CD14-positive monocyte (primary cell): ENCODE measurements around the gene RNF175. TPM values are rescaled to one million over a fixed set of nuclear protein-coding genes. Genes with fewer than 3 reads are reported as not detected.

Source experiments
- DNase-seq, 3 donors: peaks; one replicate each; pipeline ENCODE4 v3.0.0-alpha.2; 2011 to 2022
- H2AFZ ChIP-seq: 2 replicates; pipeline ENCODE4 v1.6.0; 2012; ENCODE audit warnings: mild to moderate bottlenecking, low read depth, low read length, inconsistent platforms; ENCODE audit not compliant: insufficient read depth, poor library complexity, severe bottlenecking
- H3K27ac ChIP-seq, 2 donors: 1 replicate in 1 of 2; 2 replicates in 1 of 2; pipeline ENCODE4 v1.5.1; 2012 to 2013; ENCODE audit warnings: low read length in 2 of 2, control low read depth in 1 of 2, inconsistent platforms in 1 of 2, low read depth in 1 of 2, mild to moderate bottlenecking in 1 of 2
- H3K27me3 ChIP-seq, 2 donors: one replicate each; pipeline versions ENCODE4 v1.6.0 to v1.6.1; 2011 to 2013; ENCODE audit warnings: low read length in 2 of 2; ENCODE audit not compliant: control insufficient read depth in 2 of 2, insufficient read depth in 2 of 2
- H3K36me3 ChIP-seq, 2 donors: replicated peaks in 1 of 2; 1 replicate in 1 of 2; 2 replicates in 1 of 2; pipeline versions ENCODE4 v1.5.1 to v1.6.1; 2012 to 2013; ENCODE audit warnings: low read length in 2 of 2, control low read depth in 1 of 2, inconsistent platforms in 1 of 2, mild to moderate bottlenecking in 1 of 2; ENCODE audit not compliant: insufficient read depth in 2 of 2, control insufficient read depth in 1 of 2
- H3K4me1 ChIP-seq, 2 donors: 1 replicate in 1 of 2; 2 replicates in 1 of 2; pipeline versions ENCODE4 v1.5.1 to v1.6.1; 2012 to 2013; ENCODE audit warnings: low read length in 2 of 2, control low read depth in 1 of 2, inconsistent platforms in 1 of 2, mild to moderate bottlenecking in 1 of 2, moderate library complexity in 1 of 2; ENCODE audit not compliant: insufficient read depth in 2 of 2, control insufficient read depth in 1 of 2
- H3K4me2 ChIP-seq: replicated peaks from 2 replicates; pipeline ENCODE3; 2012; ENCODE audit warnings: low read length, moderate library complexity, mild to moderate bottlenecking; ENCODE audit not compliant: poor library complexity, severe bottlenecking; ENCODE audit errors: extremely low read depth
- H3K4me3 ChIP-seq, 3 experiments: fragments of 200-600 bp in 1 of 3; sonication (generic) in 1 of 3; replicated peaks in 1 of 3; 1 replicate in 2 of 3; 2 replicates in 1 of 3; pipeline ENCODE4 v1.5.1; 2011 to 2013; ENCODE audit warnings: low read length in 3 of 3, mild to moderate bottlenecking in 3 of 3, control low read depth in 2 of 3, low read depth in 2 of 3, inconsistent platforms in 1 of 3, moderate library complexity in 1 of 3
- H3K79me2 ChIP-seq: 2 replicates; pipeline ENCODE4 v1.6.0; 2012; ENCODE audit warnings: mild to moderate bottlenecking, control low read depth, inconsistent platforms, low read length, moderate library complexity; ENCODE audit not compliant: insufficient read depth
- H3K9ac ChIP-seq: 2 replicates; pipeline ENCODE4 v1.6.0; 2017; ENCODE audit warnings: low read length, mild to moderate bottlenecking; ENCODE audit not compliant: insufficient read depth, poor library complexity, severe bottlenecking
- H3K9me3 ChIP-seq, 2 donors: replicated peaks in 1 of 2; 1 replicate in 1 of 2; 2 replicates in 1 of 2; pipeline versions ENCODE4 v1.5.1 to v1.6.1; 2012 to 2013; ENCODE audit warnings: low read length in 2 of 2, control low read depth in 1 of 2; ENCODE audit not compliant: control insufficient read depth in 1 of 2, insufficient read depth in 1 of 2
- H4K20me1 ChIP-seq: 2 replicates; pipeline ENCODE4 v1.6.0; 2012; ENCODE audit warnings: mild to moderate bottlenecking, low read length, control low read depth, moderate library complexity; ENCODE audit not compliant: insufficient read depth
- H3K27ac Mint-ChIP-seq, 7 donors: one replicate each; pipeline ENCODE4 v1.8.0; 2020; ENCODE audit warnings: mild to moderate bottlenecking in 7 of 7, mixed read lengths in 7 of 7, moderate library complexity in 6 of 7, inconsistent platforms in 2 of 7
- H3K27me3 Mint-ChIP-seq, 3 donors: one replicate each; pipeline ENCODE4 v1.8.0; 2021 to 2022; ENCODE audit warnings: low read depth in 3 of 3, mild to moderate bottlenecking in 3 of 3, mixed read lengths in 3 of 3, moderate library complexity in 3 of 3, inconsistent platforms in 1 of 3
- H3K36me3 Mint-ChIP-seq, 2 donors: one replicate each; pipeline ENCODE4 v1.8.0; 2020; ENCODE audit warnings: mixed read lengths in 2 of 2, inconsistent platforms in 1 of 2, mild to moderate bottlenecking in 1 of 2
- H3K4me1 Mint-ChIP-seq: one replicate; pipeline ENCODE4 v1.8.0; 2020; ENCODE audit warnings: mild to moderate bottlenecking, mixed read lengths
- H3K4me3 Mint-ChIP-seq, 2 donors: one replicate each; pipeline ENCODE4 v1.8.0; 2020; ENCODE audit warnings: mild to moderate bottlenecking in 2 of 2, mixed read lengths in 2 of 2, moderate library complexity in 1 of 2
- H3K9me3 Mint-ChIP-seq, 7 donors: one replicate each; pipeline ENCODE4 v1.8.0; 2020 to 2022; ENCODE audit warnings: mixed read lengths in 7 of 7, mild to moderate bottlenecking in 6 of 7, moderate library complexity in 6 of 7, inconsistent platforms in 2 of 7
- CTCF ChIP-seq: fragments of 200-600 bp; IDR thresholded peaks from one replicate; pipeline ENCODE4 v1.8.0; 2022; ENCODE audit warnings: antibody characterized with exemption, mild to moderate bottlenecking
- WGBS: methylation state at CpG from one replicate; pipeline ENCODE4 v1.1.5; 2013; ENCODE audit warnings: missing lambda C conversion rate; ENCODE audit not compliant: insufficient coverage; 5-methylcytosine and 5-hydroxymethylcytosine counted together
- intact Hi-C, 2 donors: fragments of 100-400 bp; cut with micrococcal nuclease; formaldehyde crosslinking; loops; one replicate each; pipeline versions ENCODE4 v1.15.0 to v1.15.1; 2023
- polyA plus RNA-seq, 3 donors: library from polyadenylated mRNA; depleted of rRNA in 1 of 3; unstranded in 2 of 3; stranded (reverse) in 1 of 3; fragments of 300-500 nt in 2 of 3; fragments of >200 nt in 1 of 3; fragmentation: Illumina TruSeq in 2 of 3; gene quantifications; 1 replicate in 2 of 3; 2 replicates in 1 of 3; pipeline ENCODE4 v1.2.3, GENCODE V29; 2012 to 2021

Gene RNF175
- polyA plus RNA-seq, 3 donors: 0.36 to 0.91 (median 0.55) TPM

- 86% methylated on average over 4 of the region's 5 CpGs for WGBS
Measured at GRCh38 chr4:153725136-153725830, 34.5 kb downstream of the RNF175 start.

GRCh38 chr4:153724606-153725005 lies 35.2 kb downstream of the RNF175 start:
- WGBS: 100% methylated on average over 4 of the region's 5 CpGs
- peaks cover 25% of the 10 kb centered on the region in 2 donors for H3K36me3 Mint-ChIP-seq
- Histone ChIP-seq H3K27ac (no peak overlapping the region), H3K9me3 (no peaks in the 10 kb centered on the region), H3K4me1 (peaks cover 44 to 45% of the 10 kb centered on the region in 2 donors), H3K36me3 (peaks cover 0 to 5% of the 10 kb centered on the region in 2 donors), H3K9ac (no peak overlapping the region), H3K79me2 (no peaks in the 10 kb centered on the region), H3K4me2 (no peak overlapping the region), H3K27me3 (no peaks in the 10 kb centered on the region), H3K4me3 (no peak overlapping the region), H4K20me1 (no peaks in the 10 kb centered on the region), H2AFZ (no peak overlapping the region)
- H3K4me1 Mint-ChIP-seq: peaks cover 57% of the 10 kb centered on the region
- no peak for DNase-seq
- TF ChIP-seq CTCF: no peak
- H3K27me3 Mint-ChIP-seq: peaks cover 0 to 2% (median 0%) of the 10 kb centered on the region in 3 donors
- no peaks in the 10 kb centered on the region for H3K9me3 Mint-ChIP-seq
- H3K4me3 Mint-ChIP-seq: no peak overlapping the region
- no peak overlapping the region for H3K27ac Mint-ChIP-seq
- intact Hi-C loops: no loop called here

More at GRCh38 chr4:153725136-153725830, 34.5 kb downstream of the RNF175 start:
- Mint-ChIP-seq H3K4me1 (peaks cover 64% of the 10 kb centered on the region), H3K27me3 (peaks cover 0 to 2% (median 0%) of the 10 kb centered on the region in 3 donors), H3K27ac (peak overlapping the region in 1 of 7 donors; percentile 37), H3K9me3 (no peaks in the 10 kb centered on the region), H3K36me3 (peaks cover 22 to 25% of the 10 kb centered on the region in 2 donors), H3K4me3 (no peak overlapping the region)
- Histone ChIP-seq H3K79me2 (no peaks in the 10 kb centered on the region), H3K4me2 (no peak overlapping the region), H3K9me3 (no peaks in the 10 kb centered on the region), H3K4me3 (no peak overlapping the region), H4K20me1 (no peaks in the 10 kb centered on the region), H2AFZ (no peak overlapping the region), H3K4me1 (peaks cover 51 to 52% of the 10 kb centered on the region in 2 donors), H3K9ac (no peak overlapping the region), H3K36me3 (peaks cover 0 to 5% of the 10 kb centered on the region in 2 donors), H3K27ac (peak overlapping the region in 1 of 2 donors; percentile 61), H3K27me3 (no peaks in the 10 kb centered on the region)
- intact Hi-C loops: no loop called here
- no peak for TF ChIP-seq CTCF
- DNase-seq: no peak
